PC-3 (cell line): ENCODE measurements around the gene SPRED3.

ENCODE experiments used
- CTCF ChIP-seq: fragments of 300-600 bp; sonication (generic); conservative IDR thresholded peaks from 2 replicates; pipeline ENCODE4 v1.5.1; 2017; ENCODE audit warnings: antibody characterized with exemption, low read depth, mild to moderate bottlenecking, low read length
- EZH2 ChIP-seq: fragments of 300-600 bp; sonication (generic); IDR thresholded peaks from one replicate; pipeline ENCODE4 v1.6.1; 2017; ENCODE audit warnings: antibody characterized with exemption, mild to moderate bottlenecking, low read length; ENCODE audit not compliant: unreplicated experiment
- EZH2phosphoT487 ChIP-seq: fragments of 300-600 bp; sonication (generic); IDR thresholded peaks from 2 replicates; pipeline ENCODE4 v1.6.1; 2018; ENCODE audit warnings: mild to moderate bottlenecking, antibody characterized with exemption, low read length, borderline replicate concordance

- no peak for TF ChIP-seq CTCF
- no peak for TF ChIP-seq EZH2
- TF ChIP-seq EZH2phosphoT487 = no peak
Measured at GRCh38 chr19:38378866-38379265, 9.6 kb upstream of the SPRED3 start.
